GM12875 (cell line): ENCODE results near the gene TRPM5.

ENCODE experiments used
- H3K4me3 ChIP-seq: one replicate; pipeline ENCODE4 v1.5.1; 2011; ENCODE audit warnings: low read depth, low read length, control low read depth
- TF ChIP-seq, protein P1 (sequence below): IDR thresholded peaks from 2 replicates; pipeline ENCODE4 v1.5.1; 2011; ENCODE audit warnings: low read depth, mild to moderate bottlenecking, control low read depth, inconsistent platforms, low read length, moderate library complexity, borderline replicate concordance; ENCODE audit not compliant: insufficient read depth

The TRPM5 gene, protein sequence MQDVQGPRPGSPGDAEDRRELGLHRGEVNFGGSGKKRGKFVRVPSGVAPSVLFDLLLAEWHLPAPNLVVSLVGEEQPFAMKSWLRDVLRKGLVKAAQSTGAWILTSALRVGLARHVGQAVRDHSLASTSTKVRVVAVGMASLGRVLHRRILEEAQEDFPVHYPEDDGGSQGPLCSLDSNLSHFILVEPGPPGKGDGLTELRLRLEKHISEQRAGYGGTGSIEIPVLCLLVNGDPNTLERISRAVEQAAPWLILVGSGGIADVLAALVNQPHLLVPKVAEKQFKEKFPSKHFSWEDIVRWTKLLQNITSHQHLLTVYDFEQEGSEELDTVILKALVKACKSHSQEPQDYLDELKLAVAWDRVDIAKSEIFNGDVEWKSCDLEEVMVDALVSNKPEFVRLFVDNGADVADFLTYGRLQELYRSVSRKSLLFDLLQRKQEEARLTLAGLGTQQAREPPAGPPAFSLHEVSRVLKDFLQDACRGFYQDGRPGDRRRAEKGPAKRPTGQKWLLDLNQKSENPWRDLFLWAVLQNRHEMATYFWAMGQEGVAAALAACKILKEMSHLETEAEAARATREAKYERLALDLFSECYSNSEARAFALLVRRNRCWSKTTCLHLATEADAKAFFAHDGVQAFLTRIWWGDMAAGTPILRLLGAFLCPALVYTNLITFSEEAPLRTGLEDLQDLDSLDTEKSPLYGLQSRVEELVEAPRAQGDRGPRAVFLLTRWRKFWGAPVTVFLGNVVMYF (N-terminal part only)

DNA sequence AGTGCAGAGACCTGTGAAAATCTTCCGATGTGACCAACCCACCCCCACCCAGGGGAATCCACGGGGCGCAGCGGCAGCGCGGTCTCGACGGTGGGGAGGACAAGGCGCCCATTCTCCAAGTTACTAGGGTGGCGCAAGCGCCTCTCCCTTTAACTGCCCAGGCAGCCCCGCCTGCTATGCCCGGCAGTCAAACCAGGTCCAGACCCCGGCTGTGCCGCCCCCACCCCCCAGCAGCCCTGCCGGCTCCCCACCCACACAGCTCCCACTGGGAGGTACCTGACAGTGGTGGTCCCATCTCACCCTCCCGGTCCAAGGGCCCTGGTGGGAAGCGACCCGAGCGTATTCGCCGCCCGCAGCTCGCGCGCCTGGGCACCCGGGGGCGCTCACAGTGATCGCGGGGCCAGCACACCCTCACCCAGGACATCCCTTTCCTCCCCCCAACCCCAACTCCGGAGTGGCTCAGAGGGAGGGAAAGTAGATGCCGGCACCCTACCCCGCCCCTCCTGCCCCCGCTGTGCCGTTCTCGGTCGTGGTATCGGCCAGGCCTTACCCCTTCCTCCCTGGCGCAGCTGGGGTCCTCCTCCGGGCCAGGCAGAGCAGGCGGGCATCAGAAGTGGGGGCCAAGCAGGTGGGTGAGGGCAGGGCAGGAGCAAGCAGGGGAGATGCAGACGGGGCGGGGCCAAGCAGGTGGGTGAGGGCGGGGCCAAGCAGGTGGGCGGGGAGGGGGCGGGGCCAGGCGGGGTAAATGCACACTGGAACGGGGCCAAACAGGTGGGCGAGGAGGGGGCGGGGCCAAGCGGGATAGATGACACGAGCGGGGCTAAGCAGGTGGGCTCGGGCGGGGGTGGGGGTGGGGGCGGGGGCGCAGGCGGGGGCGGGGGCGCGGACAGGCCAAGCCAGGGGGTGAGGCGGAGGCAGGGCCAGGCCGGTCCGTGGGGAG, at the start of gene TRPM5:
Gene TRPM5 (minus strand): TSS at position 634 of the 940 bp plus-strand sequence. CDS start 21,478 bp downstream, outside the sequence.
- TF ChIP-seq, protein P1, sequence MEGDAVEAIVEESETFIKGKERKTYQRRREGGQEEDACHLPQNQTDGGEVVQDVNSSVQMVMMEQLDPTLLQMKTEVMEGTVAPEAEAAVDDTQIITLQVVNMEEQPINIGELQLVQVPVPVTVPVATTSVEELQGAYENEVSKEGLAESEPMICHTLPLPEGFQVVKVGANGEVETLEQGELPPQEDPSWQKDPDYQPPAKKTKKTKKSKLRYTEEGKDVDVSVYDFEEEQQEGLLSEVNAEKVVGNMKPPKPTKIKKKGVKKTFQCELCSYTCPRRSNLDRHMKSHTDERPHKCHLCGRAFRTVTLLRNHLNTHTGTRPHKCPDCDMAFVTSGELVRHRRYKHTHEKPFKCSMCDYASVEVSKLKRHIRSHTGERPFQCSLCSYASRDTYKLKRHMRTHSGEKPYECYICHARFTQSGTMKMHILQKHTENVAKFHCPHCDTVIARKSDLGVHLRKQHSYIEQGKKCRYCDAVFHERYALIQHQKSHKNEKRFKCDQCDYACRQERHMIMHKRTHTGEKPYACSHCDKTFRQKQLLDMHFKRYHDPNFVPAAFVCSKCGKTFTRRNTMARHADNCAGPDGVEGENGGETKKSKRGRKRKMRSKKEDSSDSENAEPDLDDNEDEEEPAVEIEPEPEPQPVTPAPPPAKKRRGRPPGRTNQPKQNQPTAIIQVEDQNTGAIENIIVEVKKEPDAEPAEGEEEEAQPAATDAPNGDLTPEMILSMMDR: no peak
- no peak within 1 kb of the TSS for H3K4me3 ChIP-seq

DNA sequence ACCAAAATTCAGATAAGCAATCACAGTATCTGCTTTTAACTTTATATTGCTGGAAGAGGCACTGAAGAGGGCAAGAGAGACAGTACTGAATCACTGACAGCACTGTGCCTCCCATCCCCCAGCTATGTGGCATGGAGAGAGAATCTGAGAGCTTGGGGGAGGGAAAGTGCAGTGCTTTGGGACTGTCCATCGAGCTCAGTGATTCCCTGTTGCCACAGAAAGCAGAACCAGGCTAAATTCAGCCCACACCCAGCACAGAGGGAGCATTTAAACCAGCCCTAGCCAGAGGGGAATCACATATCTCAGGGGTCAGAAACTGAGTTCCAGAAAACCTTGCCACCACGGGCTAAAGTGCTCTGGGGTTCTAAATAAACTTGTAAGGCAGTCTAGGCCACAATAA, 44.8 kb upstream of the TRPM5 start:
- no peak overlapping the region for H3K4me3 ChIP-seq
- TF ChIP-seq, protein P1: no peak

DNA sequence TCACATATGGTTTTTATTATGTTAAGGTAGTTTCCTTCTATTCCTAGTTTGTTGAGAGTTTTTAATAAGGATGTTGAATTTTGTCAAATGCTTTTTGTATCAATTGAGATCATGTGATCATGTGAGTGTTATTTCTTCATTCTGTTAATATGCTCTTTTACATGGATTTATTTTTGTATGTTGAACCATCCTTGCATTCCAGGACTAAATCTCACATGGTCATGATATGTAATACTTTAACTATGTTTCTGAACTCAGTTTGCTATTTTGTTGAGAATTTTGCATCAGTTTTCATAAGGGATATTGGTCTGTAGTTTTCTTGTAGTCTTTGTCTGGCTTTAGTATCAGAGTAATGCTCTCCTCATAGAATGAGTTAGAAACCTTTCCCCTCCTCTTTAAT, 43.7 kb upstream of the TRPM5 start:
- no peak overlapping the region for H3K4me3 ChIP-seq
- TF ChIP-seq, protein P1: no peak

DNA sequence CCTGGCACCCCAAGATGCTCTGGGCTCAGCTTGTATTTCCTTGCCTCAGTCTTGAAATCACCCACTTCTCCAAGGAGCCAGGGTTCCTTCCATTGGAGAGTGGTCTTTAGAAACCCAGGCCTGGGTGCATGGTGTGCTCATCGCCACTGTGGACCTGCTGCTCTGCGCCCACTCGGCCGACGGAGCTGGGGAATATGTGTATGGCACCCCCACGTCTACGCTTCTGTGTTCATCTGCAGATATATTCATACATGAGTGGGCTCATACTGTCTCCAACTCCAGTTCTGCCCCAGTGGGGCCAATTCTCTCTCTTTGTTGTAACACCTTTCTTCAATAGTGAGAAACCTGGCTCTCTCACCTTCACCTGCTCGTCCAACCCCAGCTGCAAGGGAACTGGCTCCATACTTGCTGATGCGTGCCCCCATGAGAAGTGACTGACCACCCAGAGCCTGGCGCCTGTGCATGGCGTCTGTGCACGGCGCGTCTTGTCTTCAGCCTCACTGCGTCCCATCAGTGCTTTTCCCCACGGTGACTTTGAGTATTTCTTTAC, 40.3 kb upstream of the TRPM5 start:
- H3K4me3 ChIP-seq: no peak overlapping the region
- TF ChIP-seq, protein P1: no peak

DNA sequence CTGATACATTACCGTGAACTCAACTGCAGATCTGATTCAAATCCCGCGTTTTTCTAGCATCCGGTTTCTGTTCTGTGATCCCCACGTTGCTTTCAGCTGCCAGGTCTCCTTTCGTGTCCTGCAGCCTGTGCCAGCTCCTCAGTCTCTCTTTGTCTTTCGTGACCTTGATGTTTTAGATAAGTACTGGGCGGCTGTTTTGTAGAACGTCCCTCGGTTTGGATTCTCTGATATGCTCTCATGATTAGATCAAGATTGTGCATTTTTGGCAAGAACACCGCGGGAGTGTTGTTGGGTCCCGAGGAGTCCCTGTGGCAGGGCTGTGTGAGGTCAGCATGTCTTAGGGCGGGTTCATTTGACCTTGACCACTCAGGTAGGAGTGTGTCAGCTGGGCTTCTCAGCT, 39.1 kb upstream of the TRPM5 start:
- TF ChIP-seq, protein P1: no peak
- H3K4me3 ChIP-seq: no peak overlapping the region

DNA sequence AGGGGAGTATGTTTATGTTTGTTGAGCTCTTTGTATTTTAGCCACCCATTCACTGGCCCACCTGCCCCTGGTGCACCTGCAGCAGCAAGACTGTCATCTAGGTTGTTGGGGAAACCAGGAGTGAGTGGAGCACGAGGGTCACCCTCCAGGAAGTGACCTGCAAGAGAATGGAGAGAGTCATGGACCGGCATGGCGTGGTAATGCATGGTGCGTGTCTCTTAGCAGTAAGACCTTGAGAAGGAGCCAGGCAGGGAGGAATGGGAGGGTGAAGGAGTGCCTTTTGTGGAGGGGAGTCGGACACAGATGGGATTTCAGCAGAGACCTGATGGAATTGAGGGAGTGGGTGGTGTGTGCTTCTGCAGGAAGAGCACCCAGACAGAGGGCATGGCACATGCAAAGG, 38.4 kb upstream of the TRPM5 start:
- no peak overlapping the region for H3K4me3 ChIP-seq
- TF ChIP-seq, protein P1: no peak
